Mammary epithelial cell (primary cell): ENCODE data around the gene PHACTR3.

Experiments used
- EZH2 ChIP-seq: IDR thresholded peaks from 2 replicates; pipeline ENCODE4 v1.6.1; 2012; ENCODE audit warnings: low read length, inconsistent platforms, borderline replicate concordance
- TF ChIP-seq, protein P1 (sequence below), 2 donors: IDR thresholded peaks in 1 of 2; conservative IDR thresholded peaks in 1 of 2; 2 replicates each; pipeline ENCODE4 v1.5.1; 2011 to 2012; ENCODE audit warnings: inconsistent platforms in 2 of 2, low read length in 2 of 2, mild to moderate bottlenecking in 2 of 2, control low read depth in 1 of 2, low read depth in 1 of 2; ENCODE audit not compliant: insufficient read depth in 1 of 2; ENCODE audit errors: extremely low read depth in 1 of 2

DNA sequence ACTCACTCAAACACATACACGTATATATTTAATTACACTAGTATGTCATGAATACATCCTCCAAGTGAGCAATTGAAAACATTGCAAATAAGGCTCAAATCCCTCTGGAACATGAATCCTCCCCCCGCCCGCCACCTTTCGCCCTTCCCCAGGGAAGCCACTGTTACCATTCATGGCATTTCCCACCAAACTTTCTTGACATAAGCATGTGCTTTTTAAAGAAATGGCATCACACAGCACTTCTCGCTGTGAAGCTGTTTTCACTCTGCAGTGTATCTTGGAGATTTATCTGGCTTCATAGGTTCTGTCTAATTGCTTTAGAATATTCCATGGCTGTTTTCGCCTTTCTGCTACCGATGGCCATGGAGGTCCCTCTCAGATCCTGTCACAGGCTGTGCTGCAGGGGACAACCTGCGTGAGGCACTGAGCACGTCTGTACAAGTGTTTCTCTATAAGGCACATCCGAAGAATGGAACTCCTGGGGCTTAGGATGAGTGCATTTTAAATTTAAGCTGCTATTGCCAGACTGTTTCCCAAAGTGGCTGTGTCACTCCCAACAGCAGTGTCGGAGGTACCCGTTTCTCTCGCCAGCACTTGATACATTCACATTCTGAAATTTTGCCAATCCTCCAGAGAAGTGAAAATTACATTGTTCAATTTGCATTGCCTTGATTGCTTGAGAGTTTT, 22.2 kb upstream of the PHACTR3 start:
- TF ChIP-seq, protein P1, sequence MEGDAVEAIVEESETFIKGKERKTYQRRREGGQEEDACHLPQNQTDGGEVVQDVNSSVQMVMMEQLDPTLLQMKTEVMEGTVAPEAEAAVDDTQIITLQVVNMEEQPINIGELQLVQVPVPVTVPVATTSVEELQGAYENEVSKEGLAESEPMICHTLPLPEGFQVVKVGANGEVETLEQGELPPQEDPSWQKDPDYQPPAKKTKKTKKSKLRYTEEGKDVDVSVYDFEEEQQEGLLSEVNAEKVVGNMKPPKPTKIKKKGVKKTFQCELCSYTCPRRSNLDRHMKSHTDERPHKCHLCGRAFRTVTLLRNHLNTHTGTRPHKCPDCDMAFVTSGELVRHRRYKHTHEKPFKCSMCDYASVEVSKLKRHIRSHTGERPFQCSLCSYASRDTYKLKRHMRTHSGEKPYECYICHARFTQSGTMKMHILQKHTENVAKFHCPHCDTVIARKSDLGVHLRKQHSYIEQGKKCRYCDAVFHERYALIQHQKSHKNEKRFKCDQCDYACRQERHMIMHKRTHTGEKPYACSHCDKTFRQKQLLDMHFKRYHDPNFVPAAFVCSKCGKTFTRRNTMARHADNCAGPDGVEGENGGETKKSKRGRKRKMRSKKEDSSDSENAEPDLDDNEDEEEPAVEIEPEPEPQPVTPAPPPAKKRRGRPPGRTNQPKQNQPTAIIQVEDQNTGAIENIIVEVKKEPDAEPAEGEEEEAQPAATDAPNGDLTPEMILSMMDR (conservative IDR thresholded peaks at IDR 0.05 in 1 of 2, IDR thresholded peaks at IDR 0.05 in 1 of 2; ENCODE audit: extremely low read depth in 1 of 2, insufficient read depth in 1 of 2, low read depth in 1 of 2, low read length in 2 of 2): no peak
- TF ChIP-seq EZH2: no peak
